OCI-LY1 (cell line): ENCODE measurements around the gene RANBP9.

Source experiments
- H2AFZ ChIP-seq: fragments of 200-600 bp; sonication (generic), shearing (Covaris generic); 2 replicates; pipeline ENCODE4 v1.6.0; 2014; ENCODE audit warnings: antibody characterized with exemption, mild to moderate bottlenecking, low read length
- H3F3A ChIP-seq: fragments of 200-600 bp; sonication (generic), shearing (Covaris generic); 2 replicates; pipeline ENCODE4 v1.6.0; 2014; ENCODE audit warnings: mild to moderate bottlenecking, antibody characterized with exemption, low read length, moderate library complexity; ENCODE audit not compliant: insufficient read depth
- H3K27ac ChIP-seq: fragments of 200-600 bp; sonication (generic); 2 replicates; pipeline ENCODE4 v1.5.1; 2014; ENCODE audit warnings: low read length, mixed run types, mild to moderate bottlenecking, low read depth; ENCODE audit not compliant: poor library complexity, severe bottlenecking
- H3K27me3 ChIP-seq: fragments of 200-600 bp; sonication (generic); 2 replicates; pipeline ENCODE4 v1.6.0; 2014; ENCODE audit warnings: antibody characterized with exemption, mild to moderate bottlenecking, low read length, moderate library complexity; ENCODE audit not compliant: insufficient read depth
- H3K36me3 ChIP-seq: fragments of 200-600 bp; sonication (generic); 2 replicates; pipeline ENCODE4 v1.6.1; 2014; ENCODE audit warnings: mild to moderate bottlenecking, antibody characterized with exemption, low read length, moderate library complexity, mixed read lengths; ENCODE audit not compliant: insufficient read depth
- H3K4me1 ChIP-seq: fragments of 200-600 bp; sonication (generic); 2 replicates; pipeline ENCODE4 v1.5.1; 2014; ENCODE audit warnings: mild to moderate bottlenecking, low read length, moderate library complexity; ENCODE audit not compliant: insufficient read depth, severe bottlenecking
- H3K4me2 ChIP-seq: fragments of 200-600 bp; sonication (generic), shearing (Covaris generic); 2 replicates; pipeline ENCODE4 v1.6.1; 2014; ENCODE audit warnings: low read length
- H3K4me3 ChIP-seq: fragments of 200-600 bp; sonication (generic); 2 replicates; pipeline ENCODE4 v1.5.1; 2014; ENCODE audit warnings: low read length, low read depth, mild to moderate bottlenecking, mixed read lengths; ENCODE audit not compliant: poor library complexity, severe bottlenecking
- H3K79me2 ChIP-seq: fragments of 200-600 bp; shearing (Covaris generic); 2 replicates; pipeline ENCODE4 v1.6.1; 2016; ENCODE audit warnings: mixed run types, low read length, mixed read lengths; ENCODE audit not compliant: insufficient read depth
- H3K9ac ChIP-seq: fragments of 200-600 bp; sonication (generic), shearing (Covaris generic); 2 replicates; pipeline ENCODE4 v1.6.1; 2014; ENCODE audit warnings: mild to moderate bottlenecking, low read length, mixed read lengths
- H3K9me2 ChIP-seq: fragments of 200-600 bp; sonication (generic), shearing (Covaris generic); 2 replicates; pipeline ENCODE4 v1.6.1; 2014; ENCODE audit warnings: low read depth, mild to moderate bottlenecking, low read length, mixed read lengths
- H3K9me3 ChIP-seq: fragments of 200-600 bp; shearing (Covaris generic); 2 replicates; pipeline ENCODE4 v1.6.1; 2014; ENCODE audit warnings: low read length, mixed read lengths
- H4K20me1 ChIP-seq: fragments of 200-600 bp; sonication (generic), shearing (Covaris generic); 2 replicates; pipeline ENCODE4 v1.6.0; 2016; ENCODE audit warnings: mild to moderate bottlenecking, low read length; ENCODE audit not compliant: insufficient read depth
- CTCF ChIP-seq: fragments of 200-600 bp; sonication (generic), shearing (Covaris generic); IDR thresholded peaks from 2 replicates; pipeline ENCODE4 v1.5.1; 2017; ENCODE audit warnings: mild to moderate bottlenecking, antibody characterized with exemption, low read length, moderate library complexity, mixed read lengths
- EZH2 ChIP-seq: fragments of 200-600 bp; sonication (generic), shearing (Covaris generic); IDR thresholded peaks from 2 replicates; pipeline ENCODE4 v1.8.0; 2017; ENCODE audit warnings: borderline replicate concordance, mixed run types, mild to moderate bottlenecking, antibody characterized with exemption, low read length, moderate library complexity, mixed read lengths

Gene RANBP9

GRCh38 chr6:13676551-13677156 is 35.0 kb downstream of the RANBP9 start:
- H3K4me1 ChIP-seq, result peaks cover 4% of the 10 kb centered on the region
- no peak overlapping the region for H3K9ac ChIP-seq
- H4K20me1 ChIP-seq, result no peaks in the 10 kb centered on the region
- H3K4me3 ChIP-seq, result no peak overlapping the region
- H3K4me2 ChIP-seq, result no peak overlapping the region
- H2AFZ ChIP-seq, result no peak overlapping the region
- peaks cover 84% of the 10 kb centered on the region for H3K79me2 ChIP-seq
- TF ChIP-seq EZH2, result no peak
- TF ChIP-seq CTCF, result no peak
- H3K9me3 ChIP-seq, result peaks cover 5% of the 10 kb centered on the region; the same call in 1 of the 2 replicates
- no peaks in the 10 kb centered on the region for H3K9me2 ChIP-seq
- H3K27me3 ChIP-seq, result no peaks in the 10 kb centered on the region
- no peaks in the 10 kb centered on the region for H3F3A ChIP-seq
- H3K27ac ChIP-seq, result no peak overlapping the region
- peaks cover 30% of the 10 kb centered on the region for H3K36me3 ChIP-seq

- Histone ChIP-seq H3K27ac (no peak overlapping the region), H3K27me3 (no peaks in the 10 kb centered on the region), H3K4me2 (no peak overlapping the region), H3K4me3 (no peak overlapping the region), H4K20me1 (no peaks in the 10 kb centered on the region), H3K79me2 (peaks cover 89% of the 10 kb centered on the region), H3K9ac (no peak overlapping the region), H3F3A (no peaks in the 10 kb centered on the region), H3K9me3 (peaks cover 12% of the 10 kb centered on the region; the same call in 1 of the 2 replicates), H2AFZ (no peak overlapping the region), H3K4me1 (no peaks in the 10 kb centered on the region), H3K9me2 (no peaks in the 10 kb centered on the region), H3K36me3 (peaks cover 23% of the 10 kb centered on the region)
- TF ChIP-seq EZH2 (no peak), CTCF (no peak)
Measured at GRCh38 chr6:13674533-13675190, 37.0 kb downstream of the RANBP9 start.

GRCh38 chr6:13673825-13674444 is 37.7 kb downstream of the RANBP9 start:
- Histone ChIP-seq H4K20me1 (no peaks in the 10 kb centered on the region), H3K4me3 (no peak overlapping the region), H3K9ac (no peak overlapping the region), H3K79me2 (peaks cover 91% of the 10 kb centered on the region), H3K9me2 (no peaks in the 10 kb centered on the region), H2AFZ (no peak overlapping the region), H3K27me3 (no peaks in the 10 kb centered on the region), H3K36me3 (peaks cover 26% of the 10 kb centered on the region), H3K9me3 (peaks cover 18% of the 10 kb centered on the region), H3K4me1 (no peaks in the 10 kb centered on the region), H3K4me2 (no peak overlapping the region), H3F3A (no peaks in the 10 kb centered on the region), H3K27ac (no peak overlapping the region)
- TF ChIP-seq EZH2 (no peak), CTCF (no peak)
